Measurements from ENCODE around the gene PISD. TPM values are rescaled to one million over a fixed set of nuclear protein-coding genes. Genes with fewer than 3 reads are reported as not detected.

Gene PISD
- total RNA-seq, 1 donor = 37.3 TPM

DNA sequence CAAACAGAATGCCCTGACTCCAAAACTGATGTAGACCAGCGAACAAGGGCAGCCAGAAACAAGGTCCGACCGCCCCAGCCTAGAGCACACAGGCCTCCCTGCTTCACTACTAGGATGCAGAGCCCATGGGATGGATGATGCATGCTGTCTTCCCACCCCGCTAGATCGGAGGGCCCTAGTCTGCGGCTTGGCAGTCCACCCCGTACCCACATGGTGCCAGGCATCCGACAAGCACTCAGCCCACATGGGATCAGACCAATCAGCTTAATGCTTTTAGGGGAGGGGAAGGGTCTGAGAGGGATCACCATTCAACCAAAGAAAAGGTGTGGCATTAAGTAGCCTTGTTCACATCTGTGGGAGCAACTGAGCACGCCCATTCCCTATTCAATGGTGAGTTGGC lies 30.6 kb downstream of the PISD start:
- Histone ChIP-seq H3K4me2 (ENCODE audit: insufficient read depth, low read length) (peak overlapping the region; percentile 88), H3K27me3 (ENCODE audit: insufficient read depth, low read length) (no peaks in the 10 kb centered on the region), H3K4me1 (ENCODE audit: insufficient read depth, low read length) (peaks cover 20% of the 10 kb centered on the region), H2AFZ (ENCODE audit: low read length) (peak overlapping the region; percentile 77), H3K79me2 (ENCODE audit: insufficient read depth, low read length) (peaks cover 92% of the 10 kb centered on the region), H3K9me3 (ENCODE audit: low read depth, low read length) (no peaks in the 10 kb centered on the region), H4K20me1 (ENCODE audit: insufficient read depth, low read length) (peaks cover 48% of the 10 kb centered on the region), H3K27ac (ENCODE audit: low read depth, low read length) (peak overlapping the region; percentile 89), H3K36me3 (ENCODE audit: insufficient read depth, low read length) (peaks cover 11% of the 10 kb centered on the region), H3K4me3 (ENCODE audit: insufficient read depth, low read length) (peak overlapping the region; percentile 90)
- no peak for TF ChIP-seq CTCF (IDR thresholded peaks at IDR 0.05; ENCODE audit: extremely low read depth, low read depth, low read length)
- peak; percentile 73 for DNase-seq (ENCODE audit: insufficient read length, low spot score, missing footprints)

DNA sequence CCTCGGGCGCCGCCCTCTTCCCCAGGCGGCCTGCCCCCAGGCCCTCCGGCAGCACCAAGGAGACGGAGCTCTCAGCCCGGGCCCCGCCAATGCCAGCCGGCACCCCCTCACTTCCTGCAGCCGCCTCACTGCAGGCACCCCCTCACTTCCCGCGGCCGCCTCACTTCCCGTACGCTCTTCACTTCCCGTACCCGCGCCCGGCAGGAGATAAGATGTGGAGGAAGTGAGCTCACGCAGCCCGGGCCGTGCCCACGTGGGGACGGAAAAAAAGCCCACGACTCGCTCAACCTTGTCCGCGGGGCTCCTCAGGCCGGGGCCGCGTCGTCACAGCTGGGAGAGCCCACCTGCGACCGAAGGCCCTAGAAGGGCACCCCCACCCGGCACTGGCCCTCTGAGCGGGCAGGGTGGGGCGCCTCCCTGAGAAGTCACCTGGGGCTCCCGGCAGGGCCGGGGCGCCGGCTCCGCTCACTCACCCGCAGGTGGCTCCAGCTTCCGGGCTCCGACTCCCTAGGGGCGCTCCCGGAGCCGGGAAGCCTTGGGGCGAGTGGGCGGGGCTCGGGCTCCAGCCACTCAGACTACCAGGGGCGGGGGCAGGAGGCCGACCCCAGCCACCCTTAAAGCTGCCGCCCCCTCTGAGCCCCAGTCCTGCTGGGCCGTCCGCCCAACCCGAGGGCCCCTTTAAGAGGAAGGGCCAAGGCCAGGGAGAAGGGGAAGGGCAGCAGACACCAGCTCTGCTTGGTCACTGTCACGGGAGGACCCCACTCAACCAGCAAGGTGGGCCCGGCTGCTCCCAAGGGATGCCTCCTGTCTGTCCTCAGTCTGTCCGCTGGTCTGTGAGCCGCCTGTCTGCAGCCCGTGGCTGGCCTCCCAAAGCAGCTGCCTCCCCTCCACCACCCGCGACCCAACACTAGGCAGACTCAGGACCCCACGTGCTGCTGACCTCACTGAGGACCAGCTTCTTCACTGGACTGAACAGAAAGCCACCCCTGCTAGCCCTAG lies 31.4 kb downstream of the PISD start:
- peak; percentile 99 for DNase-seq (ENCODE audit: insufficient read length, low spot score, missing footprints)
- H3K4me2 ChIP-seq (ENCODE audit: insufficient read depth, low read length) = peak overlapping the region; percentile 88
- no peak for TF ChIP-seq CTCF (IDR thresholded peaks at IDR 0.05; ENCODE audit: extremely low read depth, low read depth, low read length)

DNA sequence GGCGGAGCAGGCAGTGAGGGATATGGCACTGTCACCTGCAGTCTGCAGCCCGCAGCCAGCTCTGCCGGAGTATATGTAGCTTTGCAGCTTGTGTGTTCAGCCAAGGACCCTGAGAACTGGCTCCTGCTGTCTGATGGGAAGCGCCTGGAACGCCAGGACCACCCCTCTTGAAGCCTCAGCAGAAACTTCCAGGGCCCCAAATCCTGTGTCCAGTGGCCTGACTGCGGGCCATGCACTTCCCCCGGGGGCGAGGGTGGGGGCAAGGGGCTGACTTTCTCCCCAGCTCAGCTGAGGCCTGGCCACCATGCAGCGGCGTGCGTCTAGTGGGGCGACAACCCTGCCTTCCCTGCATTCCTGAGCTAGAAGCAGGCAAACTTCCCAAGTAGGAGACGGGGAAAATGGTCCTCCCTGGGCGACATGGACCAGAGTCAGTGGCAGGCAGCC lies 32.3 kb downstream of the PISD start:
- Histone ChIP-seq H3K79me2 (ENCODE audit: insufficient read depth, low read length) (peaks cover 94% of the 10 kb centered on the region), H3K27me3 (ENCODE audit: insufficient read depth, low read length) (no peaks in the 10 kb centered on the region), H3K27ac (ENCODE audit: low read depth, low read length) (peak overlapping the region; percentile 89), H3K4me2 (ENCODE audit: insufficient read depth, low read length) (peak overlapping the region; percentile 88), H3K4me3 (ENCODE audit: insufficient read depth, low read length) (peak overlapping the region; percentile 90), H3K9me3 (ENCODE audit: low read depth, low read length) (no peaks in the 10 kb centered on the region), H2AFZ (ENCODE audit: low read length) (peak overlapping the region; percentile 35), H3K4me1 (ENCODE audit: insufficient read depth, low read length) (peaks cover 20% of the 10 kb centered on the region), H4K20me1 (ENCODE audit: insufficient read depth, low read length) (peaks cover 58% of the 10 kb centered on the region), H3K36me3 (ENCODE audit: insufficient read depth, low read length) (peaks cover 11% of the 10 kb centered on the region)
- TF ChIP-seq CTCF (IDR thresholded peaks at IDR 0.05; ENCODE audit: extremely low read depth, low read depth, low read length) = no peak
- no peak for DNase-seq (ENCODE audit: insufficient read length, low spot score, missing footprints)

More for the DNA sequence above, 31.4 kb downstream of the PISD start:
- H2AFZ ChIP-seq (ENCODE audit: low read length) = peak overlapping the region; percentile 77
- H3K79me2 ChIP-seq (ENCODE audit: insufficient read depth, low read length) = peaks cover 93% of the 10 kb centered on the region
- H3K9me3 ChIP-seq (ENCODE audit: low read depth, low read length) = no peaks in the 10 kb centered on the region
- peaks cover 20% of the 10 kb centered on the region for H3K4me1 ChIP-seq (ENCODE audit: insufficient read depth, low read length)
- H3K27me3 ChIP-seq (ENCODE audit: insufficient read depth, low read length) = no peaks in the 10 kb centered on the region
- H3K27ac ChIP-seq (ENCODE audit: low read depth, low read length) = peak overlapping the region; percentile 89
- peaks cover 55% of the 10 kb centered on the region for H4K20me1 ChIP-seq (ENCODE audit: insufficient read depth, low read length)
- H3K4me3 ChIP-seq (ENCODE audit: insufficient read depth, low read length) = peak overlapping the region; percentile 90
- peaks cover 11% of the 10 kb centered on the region for H3K36me3 ChIP-seq (ENCODE audit: insufficient read depth, low read length)

Measured in osteoblast (primary cell).